Measurements from ENCODE around the gene IGFBP3.

DNA sequence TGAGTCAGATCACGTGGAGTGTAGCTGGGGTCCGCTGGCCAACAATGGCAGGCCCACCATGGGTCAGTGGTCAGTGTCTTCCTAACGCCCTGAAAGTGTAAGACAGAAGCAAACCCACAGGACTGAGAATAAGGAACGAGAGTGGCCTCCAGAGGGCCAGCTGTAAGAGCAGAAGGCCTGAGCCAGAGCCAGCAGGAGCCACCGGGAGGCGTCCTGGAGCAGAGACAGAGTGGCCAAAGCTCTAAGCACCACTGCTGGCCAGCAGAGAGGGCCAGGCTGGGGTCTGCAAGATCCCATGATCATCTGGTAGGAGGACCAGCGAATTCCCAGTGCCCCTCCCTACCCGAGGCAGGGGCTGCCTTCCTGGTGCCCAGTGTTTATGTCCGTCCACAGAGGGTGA, 57.4 kb downstream of the IGFBP3 start:
- TF ChIP-seq, protein P1, sequence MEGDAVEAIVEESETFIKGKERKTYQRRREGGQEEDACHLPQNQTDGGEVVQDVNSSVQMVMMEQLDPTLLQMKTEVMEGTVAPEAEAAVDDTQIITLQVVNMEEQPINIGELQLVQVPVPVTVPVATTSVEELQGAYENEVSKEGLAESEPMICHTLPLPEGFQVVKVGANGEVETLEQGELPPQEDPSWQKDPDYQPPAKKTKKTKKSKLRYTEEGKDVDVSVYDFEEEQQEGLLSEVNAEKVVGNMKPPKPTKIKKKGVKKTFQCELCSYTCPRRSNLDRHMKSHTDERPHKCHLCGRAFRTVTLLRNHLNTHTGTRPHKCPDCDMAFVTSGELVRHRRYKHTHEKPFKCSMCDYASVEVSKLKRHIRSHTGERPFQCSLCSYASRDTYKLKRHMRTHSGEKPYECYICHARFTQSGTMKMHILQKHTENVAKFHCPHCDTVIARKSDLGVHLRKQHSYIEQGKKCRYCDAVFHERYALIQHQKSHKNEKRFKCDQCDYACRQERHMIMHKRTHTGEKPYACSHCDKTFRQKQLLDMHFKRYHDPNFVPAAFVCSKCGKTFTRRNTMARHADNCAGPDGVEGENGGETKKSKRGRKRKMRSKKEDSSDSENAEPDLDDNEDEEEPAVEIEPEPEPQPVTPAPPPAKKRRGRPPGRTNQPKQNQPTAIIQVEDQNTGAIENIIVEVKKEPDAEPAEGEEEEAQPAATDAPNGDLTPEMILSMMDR (IDR thresholded peaks at IDR 0.05; ENCODE audit: low read length), result no peak
- TF ChIP-seq EZH2 (IDR thresholded peaks at IDR 0.05; ENCODE audit: borderline replicate concordance, low read length), result no peak
